ENCODE measurements around the gene PPP1R16B. TPM values are rescaled to one million over a fixed set of nuclear protein-coding genes. Genes with fewer than 3 reads are reported as not detected.
A peak's percentile ranks its signal among the peaks of the same experiment; 100 is the strongest.

Gene PPP1R16B
- total and polyA plus RNA-seq, 4 donors = 2.6 to 15.0 (median 7.1) TPM

- DNase-seq (peak in 2 of 3 donors; percentile 31 to 42), ATAC-seq (ENCODE audit: insufficient read depth, low FRiP score) (peak; percentile 43)
- Histone ChIP-seq H3K9ac (ENCODE audit: insufficient read depth in 1 of 2, low read length in 2 of 2) (no peak overlapping the region), H3K4me3 (no peak overlapping the region), H3K4me1 (ENCODE audit: control insufficient read depth in 5 of 5, insufficient read depth in 5 of 5, low read length in 5 of 5) (peaks cover 0 to 23% (median 0%) of the 10 kb centered on the region in 5 donors), H3K27ac (ENCODE audit: low read depth in 1 of 2, low read length in 1 of 2) (peak overlapping the region; percentile 64 to 90), H3K36me3 (ENCODE audit: control insufficient read depth in 4 of 4, insufficient read depth in 4 of 4, low read length in 4 of 4) (no peaks in the 10 kb centered on the region), H3K9me3 (ENCODE audit: control insufficient read depth in 4 of 4, insufficient read depth in 3 of 4, low read length in 3 of 4) (peaks cover 0 to 2% (median 0%) of the 10 kb centered on the region in 4 donors), H3K27me3 (ENCODE audit: control insufficient read depth in 3 of 3, insufficient read depth in 3 of 3, low read length in 2 of 3) (peaks cover 0 to 30% (median 20%) of the 10 kb centered on the region in 3 donors)
- no peak for TF ChIP-seq CTCF (IDR thresholded peaks at IDR 0.05; ENCODE audit: control extremely low read depth, extremely low read depth)
- WGBS, 2 donors = 21 to 30% methylated on average over 18 of the region's 18 CpGs
Observed at GRCh38 chr20:38804682-38805501, 605 bp upstream of the PPP1R16B start.

- H3K27me3 ChIP-seq (ENCODE audit: control insufficient read depth in 3 of 3, insufficient read depth in 3 of 3, low read length in 2 of 3) = peaks cover 0 to 38% (median 25%) of the 10 kb centered on the region in 3 donors
- H3K27ac ChIP-seq (ENCODE audit: low read depth in 1 of 2, low read length in 1 of 2) = peak overlapping the region; percentile 67 to 90
- peaks cover 0 to 1% (median 0%) of the 10 kb centered on the region in 4 donors for H3K36me3 ChIP-seq (ENCODE audit: control insufficient read depth in 4 of 4, insufficient read depth in 4 of 4, low read length in 4 of 4)
- peaks cover 0 to 25% (median 0%) of the 10 kb centered on the region in 5 donors for H3K4me1 ChIP-seq (ENCODE audit: control insufficient read depth in 5 of 5, insufficient read depth in 5 of 5, low read length in 5 of 5)
- ATAC-seq (ENCODE audit: insufficient read depth, low FRiP score) (no peak), DNase-seq (no peak)
- H3K9me3 ChIP-seq (ENCODE audit: control insufficient read depth in 4 of 4, insufficient read depth in 3 of 4, low read length in 3 of 4) = peaks cover 0 to 6% (median 0%) of the 10 kb centered on the region in 4 donors
- TF ChIP-seq CTCF (IDR thresholded peaks at IDR 0.05; ENCODE audit: control extremely low read depth, extremely low read depth) = no peak
- no peak overlapping the region for H3K9ac ChIP-seq (ENCODE audit: insufficient read depth in 1 of 2, low read length in 2 of 2)
- 1 to 2% methylated on average over 55 to 81 of the region's 81 CpGs for WGBS, 2 donors
- peak overlapping the region; percentile 54 for H3K4me3 ChIP-seq
Observed at GRCh38 chr20:38805958-38806854, 709 bp downstream of the PPP1R16B start.

- H3K27ac ChIP-seq (ENCODE audit: low read depth in 1 of 2, low read length in 1 of 2) = peak overlapping the region in 1 of 2 donors; percentile 18
- H3K27me3 ChIP-seq (ENCODE audit: control insufficient read depth in 3 of 3, insufficient read depth in 3 of 3, low read length in 2 of 3) = peaks cover 0 to 38% (median 27%) of the 10 kb centered on the region in 3 donors
- 14 to 15% methylated on average over 32 of the region's 32 CpGs for WGBS, 2 donors
- ATAC-seq (ENCODE audit: insufficient read depth, low FRiP score) (no peak), DNase-seq (no peak)
- no peak for TF ChIP-seq CTCF (IDR thresholded peaks at IDR 0.05; ENCODE audit: control extremely low read depth, extremely low read depth)
- H3K9me3 ChIP-seq (ENCODE audit: control insufficient read depth in 4 of 4, insufficient read depth in 3 of 4, low read length in 3 of 4) = peaks cover 0 to 6% (median 0%) of the 10 kb centered on the region in 4 donors
- peak overlapping the region; percentile 54 for H3K4me3 ChIP-seq
- no peak overlapping the region for H3K9ac ChIP-seq (ENCODE audit: insufficient read depth in 1 of 2, low read length in 2 of 2)
- peaks cover 0 to 1% (median 0%) of the 10 kb centered on the region in 4 donors for H3K36me3 ChIP-seq (ENCODE audit: control insufficient read depth in 4 of 4, insufficient read depth in 4 of 4, low read length in 4 of 4)
- H3K4me1 ChIP-seq (ENCODE audit: control insufficient read depth in 5 of 5, insufficient read depth in 5 of 5, low read length in 5 of 5) = peaks cover 0 to 30% (median 0%) of the 10 kb centered on the region in 5 donors
Observed at GRCh38 chr20:38806855-38807655, 1.6 kb downstream of the PPP1R16B start.

All from lung (tissue), 12 donors.